Measurements from ENCODE around the gene RNF224.
"Not testable (repeated sequence)": the region's sequence is repeated elsewhere in the genome, so short reads cannot be mapped to it uniquely, and the experiment has no call there.

Gene RNF224

GRCh38 chr9:137255448-137256114 lies 28.3 kb downstream of the RNF224 start:
- DNase-seq, result no peak

- no peak for DNase-seq
These were observed 29.1 kb downstream of the RNF224 start for GRCh38 chr9:137256362-137256761.

GRCh38 chr9:137256856-137257255 lies 29.6 kb downstream of the RNF224 start:
- DNase-seq, result no peak

- not testable (repeated sequence) for DNase-seq
These were observed 35.0 kb downstream of the RNF224 start for GRCh38 chr9:137262173-137262908.

GRCh38 chr9:137262909-137263285 lies 35.6 kb downstream of the RNF224 start:
- no peak for DNase-seq

- DNase-seq, result no peak
These were observed 36.2 kb downstream of the RNF224 start for GRCh38 chr9:137263506-137263905.

- no peak for DNase-seq
These were observed 36.8 kb downstream of the RNF224 start for GRCh38 chr9:137264067-137264466.

GRCh38 chr9:137265496-137266161 lies 38.3 kb downstream of the RNF224 start:
- no peak for DNase-seq

GRCh38 chr9:137266162-137266527 lies 38.8 kb downstream of the RNF224 start:
- no peak for DNase-seq

GRCh38 chr9:137266585-137267453 lies 39.5 kb downstream of the RNF224 start:
- DNase-seq, result no peak

GRCh38 chr9:137267933-137268355 lies 40.6 kb downstream of the RNF224 start:
- DNase-seq, result no peak

- DNase-seq, result no peak
These were observed 41.4 kb downstream of the RNF224 start for GRCh38 chr9:137268538-137269201.

GRCh38 chr9:137269231-137269772 lies 42.0 kb downstream of the RNF224 start:
- no peak for DNase-seq

- DNase-seq, result peak; percentile 17
These were observed 43.8 kb downstream of the RNF224 start for GRCh38 chr9:137270929-137271695.

GRCh38 chr9:137271696-137272076 lies 44.4 kb downstream of the RNF224 start:
- DNase-seq, result no peak

GRCh38 chr9:137272241-137273094 lies 45.2 kb downstream of the RNF224 start:
- DNase-seq, result no peak

GRCh38 chr9:137273095-137273490 lies 45.8 kb downstream of the RNF224 start:
- no peak for DNase-seq

GRCh38 chr9:137273611-137274320 lies 46.5 kb downstream of the RNF224 start:
- DNase-seq, result no peak

GRCh38 chr9:137275203-137275587 lies 47.9 kb downstream of the RNF224 start:
- DNase-seq, result no peak
